HEK293T (cell line): ENCODE data around the gene CIP2A.

ENCODE experiments used
- FOXK2 ChIP-seq: fragments of 450-650 bp; IDR thresholded peaks from 2 replicates; pipeline ENCODE4 v1.6.1; 2016; ENCODE audit warnings: mild to moderate bottlenecking
- FOXM1 ChIP-seq: fragments of 450-650 bp; IDR thresholded peaks from 2 replicates; pipeline ENCODE4 v1.6.1; 2017; ENCODE audit warnings: mild to moderate bottlenecking, borderline replicate concordance
- HDGF ChIP-seq: fragments of 450-650 bp; IDR thresholded peaks from 2 replicates; pipeline ENCODE4 v1.6.1; 2017; ENCODE audit warnings: antibody characterized with exemption, borderline replicate concordance
- L3MBTL2 ChIP-seq: fragments of 450-650 bp; conservative IDR thresholded peaks from 2 replicates; pipeline ENCODE4 v1.6.1; 2016; ENCODE audit warnings: mild to moderate bottlenecking
- NFRKB ChIP-seq: fragments of 450-650 bp; IDR thresholded peaks from 2 replicates; pipeline ENCODE4 v1.6.1; 2016; ENCODE audit warnings: mild to moderate bottlenecking, moderate library complexity
- PKNOX1 ChIP-seq: fragments of 450-650 bp; IDR thresholded peaks from 2 replicates; pipeline ENCODE4 v1.6.1; 2016

- TF ChIP-seq L3MBTL2 (no peak), HDGF (no peak), PKNOX1 (no peak), FOXK2 (no peak), NFRKB (no peak), FOXM1 (no peak)
These were observed 22.6 kb downstream of the CIP2A start for GRCh38 chr3:108566599-108566998.
